Fibroblast of pulmonary artery (primary cell): ENCODE measurements around the gene TAMM41.

ENCODE experiments used
- DNase-seq: peaks from one replicate; pipeline ENCODE4 v3.0.0-alpha.2; 2010; ENCODE audit warnings: low read depth
- H3K4me3 ChIP-seq: replicated peaks from 2 replicates; pipeline ENCODE4 v1.5.1; 2011; ENCODE audit warnings: low read depth, mild to moderate bottlenecking, control low read depth, low read length, moderate library complexity
- CTCF ChIP-seq: IDR thresholded peaks from 2 replicates; pipeline ENCODE4 v1.5.1; 2011; ENCODE audit warnings: mild to moderate bottlenecking, control low read depth, low read length, inconsistent platforms; ENCODE audit errors: missing control alignments

Gene TAMM41

GRCh38 chr3:11791339-11792200 lies 55.1 kb downstream of the TAMM41 start:
- TF ChIP-seq CTCF: no peak
- no peak overlapping the region for H3K4me3 ChIP-seq
- no peak for DNase-seq

GRCh38 chr3:11789412-11789811 lies 57.3 kb downstream of the TAMM41 start:
- no peak for DNase-seq
- no peak for TF ChIP-seq CTCF
- H3K4me3 ChIP-seq: no peak overlapping the region

GRCh38 chr3:11784971-11785377 lies 61.7 kb downstream of the TAMM41 start:
- no peak for TF ChIP-seq CTCF
- H3K4me3 ChIP-seq: no peak overlapping the region
- no peak for DNase-seq

GRCh38 chr3:11780341-11780740 lies 66.3 kb downstream of the TAMM41 start:
- no peak for DNase-seq
- H3K4me3 ChIP-seq: no peak overlapping the region
- no peak for TF ChIP-seq CTCF

- no peak for DNase-seq
- H3K4me3 ChIP-seq: no peak overlapping the region
- TF ChIP-seq CTCF: no peak
Observed at GRCh38 chr3:11779626-11780025, 67.1 kb downstream of the TAMM41 start.

- DNase-seq: no peak
- TF ChIP-seq CTCF: no peak
- H3K4me3 ChIP-seq: no peak overlapping the region
Observed at GRCh38 chr3:11778248-11778647, 68.4 kb downstream of the TAMM41 start.

GRCh38 chr3:11776346-11776745 lies 70.3 kb downstream of the TAMM41 start:
- DNase-seq: no peak
- no peak overlapping the region for H3K4me3 ChIP-seq
- no peak for TF ChIP-seq CTCF
